SK-N-MC (cell line): ENCODE measurements around the gene ARHGEF10L.

Experiments used
- DNase-seq: peaks from one replicate; pipeline ENCODE4 v3.0.0-alpha.2; 2011; ENCODE audit warnings: low read depth, low spot score
- H3K27ac ChIP-seq: fragments of 200-600 bp; sonication (generic); 2 replicates; pipeline ENCODE4 v1.5.1; 2016; ENCODE audit warnings: mixed run types
- H3K36me3 ChIP-seq: fragments of 200-600 bp; sonication (generic); 2 replicates; pipeline ENCODE4 v1.6.1; 2017; ENCODE audit warnings: antibody characterized with exemption, low read length, mixed read lengths; ENCODE audit not compliant: insufficient read depth
- H3K4me3 ChIP-seq: fragments of 200-600 bp; sonication (generic); 2 replicates; pipeline ENCODE4 v1.5.1; 2016
- H3K9ac ChIP-seq: fragments of 200-600 bp; sonication (generic); 2 replicates; pipeline ENCODE4 v1.8.0; 2017; ENCODE audit warnings: mixed run types, mixed read lengths; ENCODE audit not compliant: insufficient read length
- H3K9me3 ChIP-seq: fragments of 200-600 bp; sonication (generic); 2 replicates; pipeline ENCODE4 v1.6.1; 2017; ENCODE audit warnings: low read depth, mild to moderate bottlenecking, antibody characterized with exemption, low read length, moderate library complexity, mixed read lengths
- EZH2 ChIP-seq: fragments of 200-600 bp; sonication (generic); IDR thresholded peaks from one replicate; pipeline ENCODE4 v1.6.1; 2017; ENCODE audit warnings: antibody characterized with exemption
- FOXP2 ChIP-seq: optimal IDR thresholded peaks from 2 replicates; pipeline ENCODE3; 2011; ENCODE audit warnings: mild to moderate bottlenecking, moderate library complexity; ENCODE audit not compliant: insufficient read depth; ENCODE audit errors: extremely low read length, control extremely low read depth
- POLR2AphosphoS5 ChIP-seq: IDR thresholded peaks from 2 replicates; pipeline ENCODE4 v1.6.1; 2012; ENCODE audit warnings: mild to moderate bottlenecking, low read depth, low read length, borderline replicate concordance

The ARHGEF10L gene

GRCh38 chr1:17553975-17554700, 14.6 kb downstream of the ARHGEF10L start:
- TF ChIP-seq POLR2AphosphoS5 = no peak
- no peak for TF ChIP-seq EZH2
- no peak for TF ChIP-seq FOXP2
- H3K9me3 ChIP-seq = no peaks in the 10 kb centered on the region
- H3K27ac ChIP-seq = no peak overlapping the region
- no peak for DNase-seq
- no peak overlapping the region for H3K9ac ChIP-seq
- H3K36me3 ChIP-seq = no peaks in the 10 kb centered on the region
- H3K4me3 ChIP-seq = no peak overlapping the region

GRCh38 chr1:17554954-17555353, 15.5 kb downstream of the ARHGEF10L start:
- DNase-seq = no peak
- H3K9me3 ChIP-seq = no peaks in the 10 kb centered on the region
- H3K36me3 ChIP-seq = no peaks in the 10 kb centered on the region
- TF ChIP-seq FOXP2 (no peak), POLR2AphosphoS5 (no peak), EZH2 (no peak)
- H3K4me3 ChIP-seq = no peak overlapping the region
- no peak overlapping the region for H3K9ac ChIP-seq
- no peak overlapping the region for H3K27ac ChIP-seq

- Histone ChIP-seq H3K27ac (no peak overlapping the region), H3K4me3 (no peak overlapping the region), H3K36me3 (no peaks in the 10 kb centered on the region), H3K9me3 (no peaks in the 10 kb centered on the region), H3K9ac (no peak overlapping the region)
- no peak for DNase-seq
- no peak for TF ChIP-seq FOXP2
- TF ChIP-seq POLR2AphosphoS5 = no peak
- no peak for TF ChIP-seq EZH2
Measured at GRCh38 chr1:17557986-17558385, 18.5 kb downstream of the ARHGEF10L start.

- Histone ChIP-seq H3K4me3 (no peak overlapping the region), H3K9ac (no peak overlapping the region), H3K27ac (no peak overlapping the region), H3K36me3 (no peaks in the 10 kb centered on the region), H3K9me3 (no peaks in the 10 kb centered on the region)
- no peak for DNase-seq
- no peak for TF ChIP-seq POLR2AphosphoS5
- TF ChIP-seq FOXP2 = no peak
- no peak for TF ChIP-seq EZH2
Measured at GRCh38 chr1:17558541-17558940, 19.0 kb downstream of the ARHGEF10L start.

GRCh38 chr1:17558954-17559614, 19.6 kb downstream of the ARHGEF10L start:
- H3K9ac ChIP-seq = no peak overlapping the region
- DNase-seq = no peak
- no peaks in the 10 kb centered on the region for H3K36me3 ChIP-seq
- no peak overlapping the region for H3K4me3 ChIP-seq
- no peak overlapping the region for H3K27ac ChIP-seq
- TF ChIP-seq POLR2AphosphoS5 (no peak), FOXP2 (no peak), EZH2 (no peak)
- no peaks in the 10 kb centered on the region for H3K9me3 ChIP-seq

- Histone ChIP-seq H3K27ac (no peak overlapping the region), H3K36me3 (no peaks in the 10 kb centered on the region), H3K9ac (no peak overlapping the region), H3K4me3 (no peak overlapping the region), H3K9me3 (no peaks in the 10 kb centered on the region)
- TF ChIP-seq FOXP2 (no peak), POLR2AphosphoS5 (no peak), EZH2 (no peak)
- DNase-seq = no peak
Measured at GRCh38 chr1:17559615-17560419, 20.3 kb downstream of the ARHGEF10L start.

- no peak for TF ChIP-seq POLR2AphosphoS5
- no peak for TF ChIP-seq FOXP2
- no peak for TF ChIP-seq EZH2
- Histone ChIP-seq H3K4me3 (no peak overlapping the region), H3K9ac (no peak overlapping the region), H3K27ac (no peak overlapping the region), H3K9me3 (no peaks in the 10 kb centered on the region), H3K36me3 (no peaks in the 10 kb centered on the region)
- DNase-seq = no peak
Measured at GRCh38 chr1:17561247-17561548, 21.7 kb downstream of the ARHGEF10L start.

GRCh38 chr1:17561561-17561985, 22.1 kb downstream of the ARHGEF10L start:
- TF ChIP-seq FOXP2 (no peak), POLR2AphosphoS5 (no peak), EZH2 (no peak)
- no peak overlapping the region for H3K27ac ChIP-seq
- DNase-seq = no peak

More at GRCh38 chr1:17561561-17561985, 22.1 kb downstream of the ARHGEF10L start:
- H3K9me3 ChIP-seq = no peaks in the 10 kb centered on the region
- H3K4me3 ChIP-seq = no peak overlapping the region
- H3K9ac ChIP-seq = no peak overlapping the region
- H3K36me3 ChIP-seq = no peaks in the 10 kb centered on the region
